ENCODE results near the gene IGFBP1.
"Not testable (repeated sequence)": the region's sequence is repeated elsewhere in the genome, so short reads cannot be mapped to it uniquely, and the experiment has no call there.

IGFBP1 gene
- long read RNA-seq: 0 reads

- H3K27me3 ChIP-seq (ENCODE audit: insufficient read depth, poor library complexity, severe bottlenecking): peaks cover 26% of the 10 kb centered on the region
- DNase-seq (ENCODE audit: low read depth in 1 of 2, low spot score in 1 of 2): no peak
- TF ChIP-seq POLR2AphosphoS5 (IDR thresholded peaks at IDR 0.05; ENCODE audit: low read depth) (no peak), CTCF (IDR thresholded peaks at IDR 0.05; ENCODE audit: insufficient read depth, low read length) (no peak), GABPA (IDR thresholded peaks at IDR 0.05; ENCODE audit: low read depth) (no peak), SPI1 (IDR thresholded peaks at IDR 0.05; ENCODE audit: borderline replicate concordance, low read depth) (no peak), REST (IDR thresholded peaks at IDR 0.05; ENCODE audit: insufficient replicate concordance, low read depth) (no peak)
- H3K27ac ChIP-seq (replicated peaks): no peak within 1 kb of the TSS
- no peak within 1 kb of the TSS for H3K4me3 ChIP-seq (replicated peaks; ENCODE audit: insufficient read depth, low read length)
Observed at GRCh38 chr7:45888185-45888992, at the start of gene IGFBP1. Gene IGFBP1, plus strand, starts transcription at chr7:45888488. Its CDS starts 165 bp downstream, at chr7:45888653.

GRCh38 chr7:45838852-45839251, 49.4 kb upstream of the IGFBP1 start:
- DNase-seq (ENCODE audit: low read depth in 1 of 2, low spot score in 1 of 2); H3K4me3 ChIP-seq (replicated peaks; ENCODE audit: insufficient read depth, low read length); H3K27me3 ChIP-seq (ENCODE audit: insufficient read depth, poor library complexity, severe bottlenecking); H3K27ac ChIP-seq (replicated peaks): not testable (repeated sequence)

GRCh38 chr7:45841926-45842717, 46.2 kb upstream of the IGFBP1 start:
- not testable (repeated sequence) for DNase-seq (ENCODE audit: low read depth in 1 of 2, low spot score in 1 of 2); H3K27ac ChIP-seq (replicated peaks); H3K4me3 ChIP-seq (replicated peaks; ENCODE audit: insufficient read depth, low read length); H3K27me3 ChIP-seq (ENCODE audit: insufficient read depth, poor library complexity, severe bottlenecking)

- not testable (repeated sequence) for H3K4me3 ChIP-seq (replicated peaks; ENCODE audit: insufficient read depth, low read length); DNase-seq (ENCODE audit: low read depth in 1 of 2, low spot score in 1 of 2)
Observed at GRCh38 chr7:45846536-45846935, 41.8 kb upstream of the IGFBP1 start.

GRCh38 chr7:45848734-45849133, 39.6 kb upstream of the IGFBP1 start:
- not testable (repeated sequence) for H3K4me3 ChIP-seq (replicated peaks; ENCODE audit: insufficient read depth, low read length); DNase-seq (ENCODE audit: low read depth in 1 of 2, low spot score in 1 of 2); H3K27ac ChIP-seq (replicated peaks); H3K27me3 ChIP-seq (ENCODE audit: insufficient read depth, poor library complexity, severe bottlenecking)

More at GRCh38 chr7:45846536-45846935, 41.8 kb upstream of the IGFBP1 start:
- H3K27me3 ChIP-seq (ENCODE audit: insufficient read depth, poor library complexity, severe bottlenecking); H3K27ac ChIP-seq (replicated peaks): not testable (repeated sequence)

GRCh38 chr7:45852984-45853383, 35.3 kb upstream of the IGFBP1 start:
- H3K4me3 ChIP-seq (replicated peaks; ENCODE audit: insufficient read depth, low read length); DNase-seq (ENCODE audit: low read depth in 1 of 2, low spot score in 1 of 2); H3K27me3 ChIP-seq (ENCODE audit: insufficient read depth, poor library complexity, severe bottlenecking); H3K27ac ChIP-seq (replicated peaks): not testable (repeated sequence)

GRCh38 chr7:45853491-45853890, 34.8 kb upstream of the IGFBP1 start:
- H3K27ac ChIP-seq (replicated peaks); DNase-seq (ENCODE audit: low read depth in 1 of 2, low spot score in 1 of 2); H3K4me3 ChIP-seq (replicated peaks; ENCODE audit: insufficient read depth, low read length); H3K27me3 ChIP-seq (ENCODE audit: insufficient read depth, poor library complexity, severe bottlenecking): not testable (repeated sequence)

- DNase-seq (ENCODE audit: low read depth in 1 of 2, low spot score in 1 of 2); H3K4me3 ChIP-seq (replicated peaks; ENCODE audit: insufficient read depth, low read length); H3K27me3 ChIP-seq (ENCODE audit: insufficient read depth, poor library complexity, severe bottlenecking); H3K27ac ChIP-seq (replicated peaks): not testable (repeated sequence)
Observed at GRCh38 chr7:45855680-45856079, 32.6 kb upstream of the IGFBP1 start.

- H3K4me3 ChIP-seq (replicated peaks; ENCODE audit: insufficient read depth, low read length); H3K27me3 ChIP-seq (ENCODE audit: insufficient read depth, poor library complexity, severe bottlenecking); DNase-seq (ENCODE audit: low read depth in 1 of 2, low spot score in 1 of 2); H3K27ac ChIP-seq (replicated peaks): not testable (repeated sequence)
Observed at GRCh38 chr7:45856888-45857287, 31.4 kb upstream of the IGFBP1 start.
